Glutamatergic neuron (in vitro differentiated cells): Measurements from ENCODE around the gene TTC9B. TPM values are rescaled to one million over a fixed set of nuclear protein-coding genes. Genes with fewer than 3 reads are reported as not detected.
"Not testable (repeated sequence)": the region's sequence is repeated elsewhere in the genome, so short reads cannot be mapped to it uniquely, and the experiment has no call there.

ENCODE experiments used
- DNase-seq: peaks from one replicate; pipeline ENCODE4 v3.0.0; 2022
- H3K27ac Mint-ChIP-seq: one replicate; pipeline ENCODE4 v1.8.0; 2020; ENCODE audit warnings: mild to moderate bottlenecking, mixed read lengths, inconsistent platforms; ENCODE audit not compliant: unreplicated experiment
- H3K27me3 Mint-ChIP-seq: one replicate; pipeline ENCODE4 v1.8.0; 2020; ENCODE audit warnings: mild to moderate bottlenecking, moderate library complexity, mixed read lengths, inconsistent platforms; ENCODE audit not compliant: unreplicated experiment
- H3K36me3 Mint-ChIP-seq: one replicate; pipeline ENCODE4 v1.8.0; 2020; ENCODE audit warnings: mild to moderate bottlenecking, mixed read lengths, inconsistent platforms; ENCODE audit not compliant: unreplicated experiment
- H3K4me1 Mint-ChIP-seq: one replicate; pipeline ENCODE4 v1.8.0; 2020; ENCODE audit warnings: mild to moderate bottlenecking, low read depth, mixed read lengths, inconsistent platforms; ENCODE audit not compliant: unreplicated experiment
- H3K4me3 Mint-ChIP-seq: one replicate; pipeline ENCODE4 v1.8.0; 2020; ENCODE audit warnings: mild to moderate bottlenecking, mixed read lengths, inconsistent platforms; ENCODE audit not compliant: unreplicated experiment
- H3K9me3 Mint-ChIP-seq: one replicate; pipeline ENCODE4 v1.8.0; 2020; ENCODE audit warnings: mild to moderate bottlenecking, moderate library complexity, mixed read lengths, inconsistent platforms; ENCODE audit not compliant: unreplicated experiment
- total RNA-seq: library from RNA; stranded (reverse); fragmentation: NEBNext Ultra II Directional; extraction: Animal tissue kit (Norgen Biotek cat#: 25700); gene quantifications from one replicate; pipeline ENCODE4 v1.2.1, GENCODE V29; 2021; ENCODE audit not compliant: unreplicated experiment

The TTC9B gene
- total RNA-seq, 1 donor from 2014 or later: 19.5 TPM

- H3K4me1 Mint-ChIP-seq, H3K27ac Mint-ChIP-seq: not testable (repeated sequence)
These were observed 48.5 kb downstream of the TTC9B start for GRCh38 chr19:40169482-40170302.

More at GRCh38 chr19:40169482-40170302, 48.5 kb downstream of the TTC9B start:
- not testable (repeated sequence) for H3K27me3 Mint-ChIP-seq, H3K4me3 Mint-ChIP-seq, H3K36me3 Mint-ChIP-seq, H3K9me3 Mint-ChIP-seq, DNase-seq

Other genes starting within 250 kb of the TTC9B start
- gene PSMC4, start 247.2 kb downstream of the TTC9B start, total RNA-seq: 111 TPM
- 3.2 TPM for gene ZNF546, start 221.3 kb downstream of the TTC9B start, total RNA-seq
- 35.0 TPM for gene ZNF780B, start 162.2 kb downstream of the TTC9B start, total RNA-seq
- gene ZNF780A, start 127.4 kb downstream of the TTC9B start, total RNA-seq: 20.0 TPM
- gene MAP3K10, start 27.0 kb downstream of the TTC9B start, total RNA-seq: 66.9 TPM
- gene CCNP, start 8.3 kb upstream of the TTC9B start, total RNA-seq: 2.3 TPM
- 197 TPM for gene AKT2, start 67.0 kb upstream of the TTC9B start, total RNA-seq
- 25.8 TPM for gene C19orf47, start 130.0 kb upstream of the TTC9B start, total RNA-seq
- gene PLD3, start 130.3 kb upstream of the TTC9B start, total RNA-seq: 1,227 TPM
- gene HIPK4, start 171.8 kb upstream of the TTC9B start, total RNA-seq: not detected
- 4.7 TPM for gene PRX, start 195.0 kb upstream of the TTC9B start, total RNA-seq
- 3.6 TPM for gene SERTAD1, start 207.6 kb upstream of the TTC9B start, total RNA-seq
- gene SERTAD3, start 226.0 kb upstream of the TTC9B start, total RNA-seq: 30.1 TPM
- gene BLVRB, start 247.4 kb upstream of the TTC9B start, total RNA-seq: 7.2 TPM
- 161 TPM for gene SPTBN4, start 248.6 kb upstream of the TTC9B start, total RNA-seq